BLaER1 (cell line): ENCODE data around the gene PLK1.

ENCODE experiments used
- H3K27ac ChIP-seq: shearing (Covaris generic); formaldehyde crosslinking; 2 replicates; pipeline ENCODE4 v1.8.1; 2022
- H3K27me3 ChIP-seq: shearing (Covaris generic); formaldehyde crosslinking; 2 replicates; pipeline ENCODE4 v1.8.1; 2022
- H3K36me3 ChIP-seq: shearing (Covaris generic); formaldehyde crosslinking; 2 replicates; pipeline ENCODE4 v1.8.1; 2022
- H3K4me1 ChIP-seq: shearing (Covaris generic); formaldehyde crosslinking; 2 replicates; pipeline ENCODE4 v1.8.1; 2022
- H3K4me2 ChIP-seq: shearing (Covaris generic); formaldehyde crosslinking; 2 replicates; pipeline ENCODE4 v1.8.1; 2022
- H3K4me3 ChIP-seq: shearing (Covaris generic); formaldehyde crosslinking; 2 replicates; pipeline ENCODE4 v1.8.1; 2022
- H3K9ac ChIP-seq: shearing (Covaris generic); formaldehyde crosslinking; 2 replicates; pipeline ENCODE4 v1.8.1; 2022
- H3K9me3 ChIP-seq: shearing (Covaris generic); formaldehyde crosslinking; 2 replicates; pipeline ENCODE4 v1.8.1; 2022
- H4K20me1 ChIP-seq: shearing (Covaris generic); formaldehyde crosslinking; 2 replicates; pipeline ENCODE4 v1.8.1; 2022
- Cebpa-rat ChIP-seq: shearing (Covaris generic); IDR thresholded peaks from 2 replicates; pipeline ENCODE4 v1.8.1; 2022

PLK1 gene

DNA sequence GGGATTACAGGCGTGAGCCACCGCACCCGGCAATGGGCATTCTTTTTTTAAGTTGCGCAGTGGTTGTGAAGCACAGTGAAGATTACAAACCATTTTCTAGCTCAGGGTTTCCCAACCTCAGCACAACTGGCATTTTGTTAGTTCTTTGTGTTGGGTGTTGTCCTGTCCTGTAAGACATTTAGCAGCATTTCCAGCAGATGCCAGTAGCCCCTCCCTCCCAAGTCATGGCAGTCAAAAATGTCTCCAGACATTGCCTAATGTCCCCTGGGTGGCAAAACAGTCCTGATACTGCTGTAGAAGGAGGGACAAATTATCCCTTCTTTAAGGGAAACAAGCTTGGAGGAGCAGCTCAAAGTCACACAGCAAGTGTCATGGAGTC is 15.6 kb downstream of the PLK1 start:
- Histone ChIP-seq H3K9ac (no peak overlapping the region), H3K36me3 (peaks cover 34% of the 10 kb centered on the region), H3K4me2 (no peak overlapping the region), H3K27me3 (no peaks in the 10 kb centered on the region), H3K27ac (no peak overlapping the region), H3K4me3 (no peak overlapping the region), H4K20me1 (peaks cover 23% of the 10 kb centered on the region), H3K4me1 (no peaks in the 10 kb centered on the region), H3K9me3 (no peaks in the 10 kb centered on the region)
- no peak for TF ChIP-seq Cebpa-rat

DNA sequence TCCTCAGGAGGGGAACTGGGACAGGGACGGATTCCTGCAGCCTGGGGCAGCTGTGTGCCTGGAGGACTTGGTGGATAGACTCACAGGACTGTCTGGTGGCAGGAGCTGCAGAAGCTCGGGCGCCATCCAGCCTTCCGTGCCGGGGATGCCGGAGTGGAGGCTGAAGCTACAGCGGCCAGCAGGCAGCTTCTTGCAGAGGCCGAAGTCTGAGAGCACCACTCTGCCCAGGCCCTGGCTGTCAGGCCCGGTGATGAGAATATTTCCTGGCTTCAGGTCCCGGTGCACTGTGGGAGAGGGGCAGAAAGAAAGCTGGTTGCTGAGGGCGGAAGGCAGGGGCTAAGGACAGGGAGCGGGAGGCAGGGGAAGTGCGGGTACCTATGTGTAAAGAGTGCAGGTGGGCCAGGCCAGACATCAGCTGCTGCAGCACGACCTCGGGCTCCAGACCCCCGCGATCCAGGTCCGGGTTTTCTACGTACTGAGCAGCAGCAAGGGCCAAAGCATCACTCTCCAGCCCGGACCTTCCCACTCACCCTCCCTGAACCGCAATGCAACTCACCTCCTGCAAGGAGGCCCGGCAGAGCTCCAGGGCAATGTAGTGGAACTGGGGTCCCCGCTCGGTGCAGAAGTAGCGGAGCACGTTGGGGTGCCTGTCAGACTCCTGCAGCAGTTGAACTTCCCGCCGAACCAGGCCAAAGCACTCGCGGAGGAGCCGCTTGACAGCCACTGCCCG is 16.1 kb downstream of the PLK1 start:
- Histone ChIP-seq H3K9ac (no peak overlapping the region), H3K4me3 (no peak overlapping the region)
- TF ChIP-seq Cebpa-rat: no peak

DNA sequence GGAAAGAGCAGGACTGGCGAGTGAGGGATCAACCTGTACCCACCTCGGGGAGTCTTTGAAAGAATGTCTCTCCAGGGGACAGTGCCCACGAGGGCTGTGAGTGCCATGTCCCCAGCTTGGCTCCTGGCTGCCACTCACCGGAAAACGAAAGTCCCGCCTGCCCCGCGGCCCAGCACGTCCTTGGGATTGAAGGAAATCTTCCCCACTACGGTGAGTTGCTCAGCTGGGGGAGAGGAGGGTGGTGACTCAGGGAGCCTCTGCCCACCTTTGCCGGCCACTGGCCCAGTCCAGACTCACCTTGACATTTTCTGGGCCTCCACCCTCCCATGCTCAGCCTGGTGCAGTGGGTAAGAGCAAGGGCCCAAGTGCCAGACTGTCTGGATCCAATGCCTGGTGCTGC is 17.1 kb downstream of the PLK1 start:
- Histone ChIP-seq H3K27ac (no peak overlapping the region), H3K4me1 (no peaks in the 10 kb centered on the region), H3K27me3 (no peaks in the 10 kb centered on the region), H3K9ac (no peak overlapping the region), H3K36me3 (peaks cover 19% of the 10 kb centered on the region), H4K20me1 (peaks cover 9% of the 10 kb centered on the region), H3K9me3 (no peaks in the 10 kb centered on the region), H3K4me2 (no peak overlapping the region), H3K4me3 (no peak overlapping the region)
- no peak for TF ChIP-seq Cebpa-rat

More for the DNA sequence above, 16.1 kb downstream of the PLK1 start:
- Histone ChIP-seq H4K20me1 (peaks cover 17% of the 10 kb centered on the region), H3K4me1 (no peaks in the 10 kb centered on the region), H3K4me2 (0 out of 2 replicates have a peak overlapping the region, but pooled peaks have one; percentile 17), H3K36me3 (peaks cover 28% of the 10 kb centered on the region), H3K9me3 (no peaks in the 10 kb centered on the region), H3K27ac (no peak overlapping the region), H3K27me3 (no peaks in the 10 kb centered on the region)

- H3K27me3 ChIP-seq: no peaks in the 10 kb centered on the region
- no peak overlapping the region for H3K4me2 ChIP-seq
- H3K4me3 ChIP-seq: no peak overlapping the region
- no peaks in the 10 kb centered on the region for H3K36me3 ChIP-seq
- no peaks in the 10 kb centered on the region for H4K20me1 ChIP-seq
- H3K9ac ChIP-seq: no peak overlapping the region
- TF ChIP-seq Cebpa-rat: no peak
- no peaks in the 10 kb centered on the region for H3K9me3 ChIP-seq
- no peaks in the 10 kb centered on the region for H3K4me1 ChIP-seq
- no peak overlapping the region for H3K27ac ChIP-seq
Measured at GRCh38 chr16:23699100-23699499, 20.4 kb downstream of the PLK1 start.

DNA sequence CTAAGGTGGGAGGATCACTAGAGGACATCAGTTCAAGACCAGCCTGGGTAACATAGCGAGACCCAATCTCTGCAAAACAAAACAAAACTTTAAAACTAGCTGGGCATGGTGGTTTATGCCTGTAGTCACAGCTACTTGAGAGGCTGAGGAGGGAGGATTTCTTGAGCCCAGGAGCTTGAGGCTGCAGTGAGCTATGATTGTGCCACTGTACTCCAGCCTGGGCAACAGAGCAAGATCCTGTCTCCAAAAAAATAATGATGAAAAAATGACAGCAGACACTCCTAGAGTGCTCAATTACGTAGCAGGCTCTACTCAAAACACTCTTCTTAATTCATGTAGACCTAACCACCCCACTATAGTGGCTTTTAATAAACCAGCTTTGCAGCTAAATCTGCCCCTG is 21.4 kb downstream of the PLK1 start:
- H3K4me1 ChIP-seq: no peaks in the 10 kb centered on the region
- H3K9me3 ChIP-seq: no peaks in the 10 kb centered on the region
- no peak overlapping the region for H3K4me3 ChIP-seq
- no peak for TF ChIP-seq Cebpa-rat
- no peaks in the 10 kb centered on the region for H3K36me3 ChIP-seq
- no peaks in the 10 kb centered on the region for H3K27me3 ChIP-seq
- H4K20me1 ChIP-seq: no peaks in the 10 kb centered on the region
- no peak overlapping the region for H3K4me2 ChIP-seq
- no peak overlapping the region for H3K9ac ChIP-seq
- H3K27ac ChIP-seq: no peak overlapping the region

- Histone ChIP-seq H3K9ac (no peak overlapping the region), H4K20me1 (no peaks in the 10 kb centered on the region), H3K36me3 (no peaks in the 10 kb centered on the region), H3K27ac (no peak overlapping the region), H3K4me2 (no peak overlapping the region), H3K9me3 (no peaks in the 10 kb centered on the region), H3K27me3 (no peaks in the 10 kb centered on the region), H3K4me1 (no peaks in the 10 kb centered on the region), H3K4me3 (no peak overlapping the region)
- TF ChIP-seq Cebpa-rat: no peak
Measured at GRCh38 chr16:23700509-23700908, 21.8 kb downstream of the PLK1 start.

- H3K36me3 ChIP-seq: no peaks in the 10 kb centered on the region
Measured at GRCh38 chr16:23701045-23701444, 22.4 kb downstream of the PLK1 start.

DNA sequence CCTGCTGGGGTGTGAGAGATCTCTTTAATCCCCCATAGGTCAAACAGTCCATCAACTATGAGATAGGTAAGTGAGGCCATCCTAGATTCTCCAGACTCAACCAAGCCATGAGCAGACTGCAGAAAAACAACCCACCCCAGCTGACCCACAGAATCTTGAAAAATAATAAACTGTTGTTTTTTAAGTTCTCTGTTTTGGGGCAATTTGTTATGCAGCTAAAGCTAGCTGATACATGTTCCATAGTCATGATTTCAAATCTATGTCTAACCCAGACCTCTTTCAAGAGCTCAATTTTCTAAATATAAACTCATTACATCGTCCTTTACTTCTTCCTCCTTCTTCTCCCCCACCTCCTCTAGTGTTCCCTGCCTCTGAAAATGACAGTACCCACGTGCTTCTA is 24.3 kb downstream of the PLK1 start:
- no peak for TF ChIP-seq Cebpa-rat
- Histone ChIP-seq H4K20me1 (no peaks in the 10 kb centered on the region), H3K4me2 (no peak overlapping the region), H3K36me3 (no peaks in the 10 kb centered on the region), H3K9me3 (no peaks in the 10 kb centered on the region), H3K27ac (no peak overlapping the region), H3K4me3 (no peak overlapping the region), H3K27me3 (no peaks in the 10 kb centered on the region), H3K4me1 (no peaks in the 10 kb centered on the region), H3K9ac (no peak overlapping the region)

More at GRCh38 chr16:23701045-23701444, 22.4 kb downstream of the PLK1 start:
- no peak for TF ChIP-seq Cebpa-rat
- H3K4me3 ChIP-seq: no peak overlapping the region
- H3K9me3 ChIP-seq: no peaks in the 10 kb centered on the region
- no peaks in the 10 kb centered on the region for H3K27me3 ChIP-seq
- no peaks in the 10 kb centered on the region for H3K4me1 ChIP-seq
- no peak overlapping the region for H3K9ac ChIP-seq
- H3K4me2 ChIP-seq: no peak overlapping the region
- H4K20me1 ChIP-seq: no peaks in the 10 kb centered on the region
- H3K27ac ChIP-seq: no peak overlapping the region

GRCh38 chr16:23704772-23705516 is 26.3 kb downstream of the PLK1 start:
- H3K27me3 ChIP-seq: no peaks in the 10 kb centered on the region
- H4K20me1 ChIP-seq: no peaks in the 10 kb centered on the region
- TF ChIP-seq Cebpa-rat: no peak
- H3K27ac ChIP-seq: no peak overlapping the region
- peaks cover 10% of the 10 kb centered on the region for H3K9me3 ChIP-seq
- no peaks in the 10 kb centered on the region for H3K4me1 ChIP-seq
- no peak overlapping the region for H3K4me3 ChIP-seq
- no peak overlapping the region for H3K4me2 ChIP-seq
- no peaks in the 10 kb centered on the region for H3K36me3 ChIP-seq
- no peak overlapping the region for H3K9ac ChIP-seq

GRCh38 chr16:23705517-23705902 is 26.8 kb downstream of the PLK1 start:
- no peak overlapping the region for H3K9ac ChIP-seq
- no peak overlapping the region for H3K27ac ChIP-seq
- H4K20me1 ChIP-seq: no peaks in the 10 kb centered on the region
- peaks cover 16% of the 10 kb centered on the region for H3K9me3 ChIP-seq
- TF ChIP-seq Cebpa-rat: no peak
- H3K4me1 ChIP-seq: no peaks in the 10 kb centered on the region
- H3K4me2 ChIP-seq: no peak overlapping the region
- no peak overlapping the region for H3K4me3 ChIP-seq
- no peaks in the 10 kb centered on the region for H3K27me3 ChIP-seq
- no peaks in the 10 kb centered on the region for H3K36me3 ChIP-seq
